NB4 (cell line): Measurements from ENCODE around the gene GBF1.

ENCODE experiments used
- MYC ChIP-seq: IDR thresholded peaks from 2 replicates; pipeline ENCODE4 v1.6.1; 2011; ENCODE audit warnings: low read depth, low read length
- POLR2A ChIP-seq: IDR thresholded peaks from 2 replicates; pipeline ENCODE4 v1.6.1; 2011; ENCODE audit warnings: mild to moderate bottlenecking; ENCODE audit not compliant: insufficient read length; ENCODE audit errors: extremely low read depth
- TF ChIP-seq, protein P1 (sequence below): IDR thresholded peaks from one replicate; pipeline ENCODE4 v1.5.1; 2012; ENCODE audit warnings: low read depth, low read length

DNA sequence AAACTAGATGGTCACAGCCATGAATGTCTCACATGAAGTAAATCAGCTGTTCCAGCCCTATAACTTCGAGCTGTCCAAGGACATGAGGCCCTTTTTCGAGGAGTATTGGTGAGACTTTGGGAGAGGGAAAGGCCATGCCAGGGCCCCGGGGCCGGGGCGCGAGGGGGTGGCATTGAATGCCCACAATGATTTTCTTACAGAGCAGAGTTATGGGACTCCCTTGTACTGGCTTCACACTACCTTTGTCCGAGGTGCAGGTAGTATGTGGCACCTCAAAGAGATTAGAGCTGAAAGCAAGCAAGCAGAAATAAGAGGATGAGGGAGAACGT, 18.8 kb upstream of the GBF1 start:
- TF ChIP-seq, protein P1, sequence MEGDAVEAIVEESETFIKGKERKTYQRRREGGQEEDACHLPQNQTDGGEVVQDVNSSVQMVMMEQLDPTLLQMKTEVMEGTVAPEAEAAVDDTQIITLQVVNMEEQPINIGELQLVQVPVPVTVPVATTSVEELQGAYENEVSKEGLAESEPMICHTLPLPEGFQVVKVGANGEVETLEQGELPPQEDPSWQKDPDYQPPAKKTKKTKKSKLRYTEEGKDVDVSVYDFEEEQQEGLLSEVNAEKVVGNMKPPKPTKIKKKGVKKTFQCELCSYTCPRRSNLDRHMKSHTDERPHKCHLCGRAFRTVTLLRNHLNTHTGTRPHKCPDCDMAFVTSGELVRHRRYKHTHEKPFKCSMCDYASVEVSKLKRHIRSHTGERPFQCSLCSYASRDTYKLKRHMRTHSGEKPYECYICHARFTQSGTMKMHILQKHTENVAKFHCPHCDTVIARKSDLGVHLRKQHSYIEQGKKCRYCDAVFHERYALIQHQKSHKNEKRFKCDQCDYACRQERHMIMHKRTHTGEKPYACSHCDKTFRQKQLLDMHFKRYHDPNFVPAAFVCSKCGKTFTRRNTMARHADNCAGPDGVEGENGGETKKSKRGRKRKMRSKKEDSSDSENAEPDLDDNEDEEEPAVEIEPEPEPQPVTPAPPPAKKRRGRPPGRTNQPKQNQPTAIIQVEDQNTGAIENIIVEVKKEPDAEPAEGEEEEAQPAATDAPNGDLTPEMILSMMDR, result no peak
- TF ChIP-seq POLR2A (no peak), MYC (no peak)
